ENCODE results near the gene RPS15.
"Not testable (repeated sequence)": the region's sequence is repeated elsewhere in the genome, so short reads cannot be mapped to it uniquely, and the experiment has no call there.

Gene RPS15

DNA sequence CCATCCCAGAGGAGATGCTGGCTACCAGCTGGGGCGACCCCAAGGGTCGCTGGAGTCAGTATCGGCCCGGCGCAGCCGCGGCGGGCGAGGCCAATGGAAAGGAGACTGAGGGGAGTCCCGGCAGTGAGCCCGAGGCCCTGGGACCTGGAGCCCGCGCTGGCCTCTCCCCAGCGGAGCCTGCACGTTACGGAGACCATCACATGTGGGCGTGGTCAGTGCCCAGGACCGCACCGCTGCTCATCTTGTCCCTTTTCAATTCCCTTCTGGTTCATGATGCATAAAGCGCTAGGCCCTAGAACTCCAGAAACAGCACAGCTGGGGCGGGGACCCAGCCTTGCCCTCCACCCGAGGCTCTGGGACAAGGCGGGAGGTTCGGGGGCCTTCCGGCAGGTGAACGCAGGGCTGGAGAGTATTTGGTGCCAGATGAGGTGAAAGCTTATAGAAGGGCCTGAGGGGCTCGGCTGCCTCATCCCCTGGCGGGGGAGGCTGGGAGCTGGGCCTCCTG lies 32.9 kb downstream of the RPS15 start:
- H3K27ac Mint-ChIP-seq = no peak overlapping the region
- peak overlapping the region; percentile 23 for H3K4me3 Mint-ChIP-seq
- no peaks in the 10 kb centered on the region for H3K9me3 Mint-ChIP-seq
- H3K36me3 Mint-ChIP-seq (ENCODE audit: low read depth) = no peaks in the 10 kb centered on the region
- peaks cover 20% of the 10 kb centered on the region for H3K4me1 Mint-ChIP-seq (ENCODE audit: low read depth)
- no peaks in the 10 kb centered on the region for H3K27me3 Mint-ChIP-seq

DNA sequence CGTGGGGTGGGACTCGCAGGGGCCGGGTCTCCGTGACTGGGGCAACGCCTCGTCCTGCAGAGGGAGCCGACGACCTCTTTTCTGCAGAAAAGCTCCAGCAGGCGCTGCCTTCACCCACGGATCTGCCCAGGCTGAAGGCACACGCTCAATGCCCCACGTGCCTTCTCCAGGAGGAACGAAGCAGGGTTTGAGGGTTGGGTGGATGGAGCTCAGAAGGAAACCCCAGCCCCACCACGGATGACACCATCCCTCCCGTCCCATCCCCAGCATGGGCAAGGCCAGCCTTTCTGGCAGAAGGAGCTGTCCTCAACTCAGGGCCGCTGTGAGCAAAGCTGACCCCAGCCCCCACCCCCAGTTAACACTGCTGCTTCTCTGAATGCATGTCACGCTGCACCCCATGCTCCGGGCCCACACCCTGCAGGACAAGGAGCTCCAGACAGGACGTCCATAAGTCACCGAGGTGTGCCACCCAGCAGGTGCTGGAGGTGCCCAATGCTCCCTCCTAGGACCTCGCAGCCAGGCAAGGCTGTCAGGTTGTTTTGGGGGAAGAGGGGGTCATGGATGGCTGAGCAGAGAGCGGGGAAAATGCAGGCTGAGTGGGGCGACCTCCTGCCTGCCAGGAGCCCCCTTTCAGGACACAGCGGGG lies 33.4 kb downstream of the RPS15 start:
- peaks cover 19% of the 10 kb centered on the region for H3K4me1 Mint-ChIP-seq (ENCODE audit: low read depth)
- no peak overlapping the region for H3K4me3 Mint-ChIP-seq
- H3K36me3 Mint-ChIP-seq (ENCODE audit: low read depth) = no peaks in the 10 kb centered on the region
- no peaks in the 10 kb centered on the region for H3K9me3 Mint-ChIP-seq
- H3K27me3 Mint-ChIP-seq = no peaks in the 10 kb centered on the region
- H3K27ac Mint-ChIP-seq = no peak overlapping the region

DNA sequence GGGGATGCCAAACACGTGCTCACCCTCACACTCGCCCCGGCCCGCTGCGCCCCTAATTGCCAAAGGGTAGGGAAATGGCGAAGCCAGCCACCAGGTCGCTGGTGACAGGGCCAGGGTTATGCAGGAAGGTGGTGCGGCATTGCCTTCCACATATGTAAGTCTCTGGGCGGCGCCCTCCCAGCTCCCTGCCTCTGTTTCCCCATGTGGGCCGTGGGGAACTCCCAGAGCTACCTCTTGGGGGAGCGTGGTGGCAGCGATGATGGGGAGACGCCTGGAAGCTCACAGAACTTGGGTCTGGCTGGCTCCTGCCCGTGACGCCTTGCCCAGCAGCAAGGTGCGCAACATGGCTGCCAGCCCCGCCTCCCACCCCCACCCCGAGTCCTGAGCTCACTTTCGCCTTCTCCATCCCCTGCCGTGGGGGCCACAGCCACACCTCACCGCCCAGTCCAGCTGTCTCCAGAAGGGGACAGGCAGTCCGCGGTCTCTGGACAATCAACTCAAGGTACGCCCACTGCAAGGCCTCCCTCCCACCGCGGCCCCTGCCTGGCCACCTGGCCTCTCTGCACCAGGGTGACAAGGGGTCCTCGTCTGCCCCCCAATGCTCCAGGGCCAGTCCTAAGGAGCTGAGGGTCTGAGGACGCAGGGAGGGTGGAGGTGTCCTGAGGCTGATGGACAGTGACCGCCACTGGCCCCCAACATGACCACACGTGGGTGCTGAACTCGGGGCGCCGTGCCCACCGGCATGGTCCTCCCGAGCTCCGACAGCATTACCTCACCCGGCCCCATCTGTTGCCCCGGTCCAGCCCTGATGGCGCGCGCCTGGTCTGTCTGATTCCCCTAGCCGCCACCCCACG lies 34.3 kb downstream of the RPS15 start:
- H3K4me3 Mint-ChIP-seq = no peak overlapping the region

DNA sequence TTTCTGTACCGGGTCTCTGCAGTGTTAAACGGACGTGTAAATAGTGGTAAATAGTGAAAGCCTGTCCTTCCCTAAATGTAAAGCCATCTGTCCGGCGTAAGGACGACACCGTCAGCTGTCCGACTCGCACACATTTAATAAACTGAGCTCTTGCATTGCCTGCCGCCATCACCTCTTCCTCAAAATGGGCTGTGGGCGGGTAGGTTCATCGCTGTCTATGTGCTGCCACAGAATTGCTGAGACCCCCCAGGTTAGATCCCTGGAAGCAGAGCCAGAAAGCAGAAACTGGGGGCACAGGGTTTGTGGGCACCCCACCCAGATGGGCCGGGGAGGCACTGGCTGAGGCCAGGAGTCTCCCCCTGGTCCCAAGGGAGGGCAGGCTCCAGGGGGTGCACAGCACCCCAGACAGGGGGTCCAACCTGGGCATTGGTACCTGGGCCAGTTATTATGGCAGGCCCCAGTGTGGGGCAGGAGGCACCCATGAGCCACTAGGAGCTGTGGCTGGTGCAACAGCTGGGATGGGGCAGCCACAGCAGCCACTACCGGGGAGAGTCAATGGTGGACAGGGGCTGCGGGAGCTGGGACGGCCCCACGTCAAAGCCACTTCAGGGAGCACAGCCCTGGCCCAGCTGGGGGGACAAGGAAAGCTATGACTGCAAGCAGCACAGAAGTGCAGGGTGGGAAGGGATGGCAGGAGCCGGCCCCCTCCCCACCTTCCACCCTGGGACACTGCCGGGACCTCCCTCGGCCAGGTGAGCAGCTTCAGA lies 35.1 kb downstream of the RPS15 start:
- no peak overlapping the region for H3K4me3 Mint-ChIP-seq
- H3K9me3 Mint-ChIP-seq = no peaks in the 10 kb centered on the region
- H3K27me3 Mint-ChIP-seq = no peaks in the 10 kb centered on the region
- H3K4me1 Mint-ChIP-seq (ENCODE audit: low read depth) = peaks cover 28% of the 10 kb centered on the region
- H3K27ac Mint-ChIP-seq = no peak overlapping the region
- peaks cover 6% of the 10 kb centered on the region for H3K36me3 Mint-ChIP-seq (ENCODE audit: low read depth)

More for the DNA sequence above, 34.3 kb downstream of the RPS15 start:
- H3K27me3 Mint-ChIP-seq = no peaks in the 10 kb centered on the region
- H3K4me1 Mint-ChIP-seq (ENCODE audit: low read depth) = peaks cover 23% of the 10 kb centered on the region
- no peak overlapping the region for H3K27ac Mint-ChIP-seq
- H3K9me3 Mint-ChIP-seq = no peaks in the 10 kb centered on the region
- peaks cover 4% of the 10 kb centered on the region for H3K36me3 Mint-ChIP-seq (ENCODE audit: low read depth)

DNA sequence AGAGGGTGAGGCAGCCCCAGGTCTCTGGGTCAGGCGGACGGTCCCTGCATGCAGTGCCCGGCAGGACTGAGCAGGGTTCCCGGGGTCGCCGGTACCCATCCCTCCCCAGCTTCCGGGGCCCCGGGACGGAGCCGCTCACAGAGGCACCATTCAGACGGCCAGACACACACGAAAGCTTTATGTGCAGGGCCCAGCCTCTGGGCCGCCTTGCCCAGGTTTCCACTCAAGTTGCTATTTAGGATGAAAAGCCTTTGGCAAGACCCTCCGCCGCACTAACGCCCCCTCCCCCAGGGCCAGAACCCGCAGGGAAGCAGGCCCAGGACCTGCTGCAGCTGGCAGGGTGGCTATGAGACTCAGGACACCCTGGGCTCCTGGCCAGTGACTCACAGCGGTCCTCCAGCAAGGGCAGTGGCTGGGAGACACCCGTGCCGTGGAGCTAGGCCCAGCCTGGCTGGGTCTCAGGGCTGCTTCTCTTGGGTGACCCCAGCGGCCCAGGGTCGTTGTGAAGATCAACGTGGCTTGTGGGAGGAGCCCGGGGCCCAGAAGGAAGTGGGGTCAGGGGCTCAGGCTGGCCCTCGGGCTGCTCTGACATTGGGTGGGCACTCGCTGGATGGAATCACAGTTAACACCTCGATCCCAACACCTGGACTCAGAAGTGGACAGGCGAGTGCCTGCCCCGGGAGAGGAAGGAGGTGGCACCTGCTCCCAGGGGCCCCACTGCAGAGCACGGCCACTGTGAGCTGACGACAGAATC lies 36.0 kb downstream of the RPS15 start:
- Mint-ChIP-seq H3K27me3 (no peaks in the 10 kb centered on the region), H3K27ac (no peak overlapping the region), H3K36me3 (ENCODE audit: low read depth) (peaks cover 6% of the 10 kb centered on the region), H3K4me3 (no peak overlapping the region), H3K4me1 (ENCODE audit: low read depth) (peaks cover 32% of the 10 kb centered on the region), H3K9me3 (no peaks in the 10 kb centered on the region)

DNA sequence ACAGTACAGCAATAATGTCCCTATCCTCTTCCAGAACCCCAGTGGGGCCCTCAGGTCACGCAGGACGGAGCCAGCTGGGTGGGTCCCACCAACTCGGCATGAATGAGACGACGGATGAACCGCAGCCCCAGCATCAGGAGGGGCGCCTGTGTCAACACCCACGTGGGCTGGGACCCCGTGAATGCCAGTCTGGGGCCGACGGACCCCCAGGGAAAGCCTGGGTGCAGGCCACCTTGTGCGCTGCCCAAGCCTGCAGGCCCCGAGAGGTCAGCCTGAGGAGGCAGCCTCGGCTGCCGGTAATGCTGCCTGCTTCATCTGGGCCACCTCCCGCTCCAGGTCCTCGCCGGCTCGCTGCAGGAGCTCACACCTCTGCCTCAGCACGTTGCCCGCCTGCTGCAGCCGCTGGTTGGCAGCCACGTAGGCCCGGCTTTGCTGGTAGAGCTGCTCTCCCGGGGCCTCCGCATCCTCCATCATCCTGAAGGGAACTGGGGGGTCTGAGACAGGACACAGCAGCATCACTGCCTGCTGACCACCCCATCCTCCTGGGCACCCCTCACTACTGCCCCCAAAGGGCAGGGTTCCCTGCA lies 36.7 kb downstream of the RPS15 start:
- no peaks in the 10 kb centered on the region for H3K9me3 Mint-ChIP-seq
- H3K4me1 Mint-ChIP-seq (ENCODE audit: low read depth) = peaks cover 36% of the 10 kb centered on the region
- H3K36me3 Mint-ChIP-seq (ENCODE audit: low read depth) = peaks cover 6% of the 10 kb centered on the region
- no peaks in the 10 kb centered on the region for H3K27me3 Mint-ChIP-seq
- H3K4me3 Mint-ChIP-seq = no peak overlapping the region
- no peak overlapping the region for H3K27ac Mint-ChIP-seq

DNA sequence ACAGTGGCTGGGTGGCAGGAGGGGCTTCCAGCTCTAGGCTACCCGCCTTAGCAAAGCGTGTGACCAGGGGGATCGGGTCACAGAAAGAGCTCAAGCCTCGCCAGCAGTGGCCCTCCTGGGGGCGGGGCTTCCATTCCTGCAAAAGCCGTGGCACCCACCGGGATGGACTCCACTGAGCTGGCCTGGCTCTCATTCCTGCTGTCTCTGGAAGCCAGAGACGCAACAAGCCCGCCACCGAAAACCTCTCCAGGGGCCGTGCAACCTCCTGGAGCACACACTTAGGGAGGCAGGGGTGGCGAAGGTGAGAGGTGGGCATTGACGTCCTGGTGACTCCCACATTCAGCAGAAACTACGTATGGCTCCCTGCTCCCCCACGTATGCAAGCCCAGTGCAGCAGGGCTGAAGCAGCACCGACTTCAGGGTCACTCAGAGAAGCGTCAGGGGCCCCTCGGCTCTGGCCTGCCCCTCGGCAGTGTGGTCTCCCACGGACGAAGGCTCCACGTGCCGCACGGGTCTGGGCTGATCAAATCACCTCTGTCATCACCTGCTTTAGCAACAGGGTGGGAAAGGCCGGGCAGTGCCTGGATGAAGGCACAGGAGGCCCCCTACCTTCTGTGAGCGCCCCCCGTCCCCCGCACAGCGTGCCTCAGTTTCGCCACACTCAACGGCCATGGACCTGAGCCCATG lies 37.7 kb downstream of the RPS15 start:
- H3K27ac Mint-ChIP-seq = no peak overlapping the region
- peaks cover 33% of the 10 kb centered on the region for H3K4me1 Mint-ChIP-seq (ENCODE audit: low read depth)
- no peaks in the 10 kb centered on the region for H3K9me3 Mint-ChIP-seq
- peaks cover 6% of the 10 kb centered on the region for H3K36me3 Mint-ChIP-seq (ENCODE audit: low read depth)
- H3K4me3 Mint-ChIP-seq = no peak overlapping the region
- no peaks in the 10 kb centered on the region for H3K27me3 Mint-ChIP-seq

DNA sequence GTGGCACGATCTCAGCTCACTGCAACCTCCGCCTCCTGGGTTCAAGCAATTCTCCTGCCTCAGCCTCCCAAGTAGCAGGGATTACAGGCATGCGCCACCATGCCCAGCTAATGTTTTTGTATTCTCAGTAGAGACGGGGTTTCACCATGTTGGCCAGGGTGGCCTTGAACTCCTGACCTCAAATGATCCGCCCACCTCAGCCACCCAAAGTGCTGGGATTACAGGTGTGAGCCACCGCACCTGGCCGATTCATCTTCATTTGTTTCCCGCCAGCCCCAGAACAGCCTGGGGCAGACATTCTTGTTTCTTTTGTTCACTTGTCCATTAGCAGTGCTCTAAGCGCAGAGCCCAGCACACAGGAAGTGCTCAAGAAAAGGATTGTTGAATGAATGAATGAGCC lies 38.9 kb downstream of the RPS15 start:
- not testable (repeated sequence) for H3K36me3 Mint-ChIP-seq (ENCODE audit: low read depth); H3K27ac Mint-ChIP-seq; H3K27me3 Mint-ChIP-seq; H3K9me3 Mint-ChIP-seq
- Mint-ChIP-seq H3K4me1 (ENCODE audit: low read depth) (peaks cover 26% of the 10 kb centered on the region), H3K4me3 (peak overlapping the region; percentile 92)

DNA sequence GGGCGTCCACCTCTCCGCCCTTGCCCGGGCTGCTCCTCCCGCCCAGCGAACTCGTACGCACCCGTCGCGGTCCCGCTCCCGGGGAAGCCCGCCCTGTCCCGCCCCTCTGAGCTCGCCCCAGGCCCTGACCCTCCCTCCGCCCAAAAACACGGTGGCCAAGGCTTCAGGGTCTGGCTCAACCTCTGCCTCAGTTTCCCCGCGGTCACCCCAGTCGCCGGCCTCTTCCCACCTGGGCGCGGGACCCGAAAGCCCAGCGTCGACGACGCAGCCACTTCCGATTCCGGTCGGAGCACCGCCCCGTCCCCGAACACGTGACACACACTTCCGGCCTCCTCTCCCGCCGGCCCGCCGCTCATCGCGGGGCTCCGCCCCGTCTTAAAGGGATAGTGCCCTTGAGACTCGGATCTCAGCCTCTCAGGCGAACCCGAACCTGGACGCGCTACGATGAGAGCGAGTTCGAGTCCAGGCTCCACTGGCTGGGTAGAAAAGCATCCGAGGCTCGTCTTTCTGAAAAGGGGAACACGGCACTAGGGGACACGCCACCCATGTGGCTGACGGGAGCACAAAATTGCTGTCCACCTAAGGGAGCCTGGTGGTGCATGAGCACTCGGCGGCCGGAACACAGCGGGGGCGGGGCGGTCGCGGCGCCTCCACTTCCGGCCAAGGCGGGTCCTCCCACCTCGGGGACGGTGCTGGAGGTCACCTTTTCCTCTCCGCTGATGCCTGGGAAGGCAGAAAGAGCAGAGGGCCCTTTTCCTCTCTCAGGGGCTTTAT lies 40.9 kb downstream of the RPS15 start, which contains the start of gene C19orf25:
C19orf25 (minus strand) TSS at position 282 of the 774 bp plus-strand sequence. CDS start 312 bp downstream, outside the sequence.
- Mint-ChIP-seq H3K36me3 (ENCODE audit: low read depth) (peaks cover 6% of the 10 kb centered on the region), H3K9me3 (no peaks in the 10 kb centered on the region), H3K4me3 (peak within 1 kb of the TSS; percentile 92), H3K4me1 (ENCODE audit: low read depth) (peaks cover 20% of the 10 kb centered on the region), H3K27me3 (no peaks in the 10 kb centered on the region), H3K27ac (peak within 1 kb of the TSS; percentile 97)

DNA sequence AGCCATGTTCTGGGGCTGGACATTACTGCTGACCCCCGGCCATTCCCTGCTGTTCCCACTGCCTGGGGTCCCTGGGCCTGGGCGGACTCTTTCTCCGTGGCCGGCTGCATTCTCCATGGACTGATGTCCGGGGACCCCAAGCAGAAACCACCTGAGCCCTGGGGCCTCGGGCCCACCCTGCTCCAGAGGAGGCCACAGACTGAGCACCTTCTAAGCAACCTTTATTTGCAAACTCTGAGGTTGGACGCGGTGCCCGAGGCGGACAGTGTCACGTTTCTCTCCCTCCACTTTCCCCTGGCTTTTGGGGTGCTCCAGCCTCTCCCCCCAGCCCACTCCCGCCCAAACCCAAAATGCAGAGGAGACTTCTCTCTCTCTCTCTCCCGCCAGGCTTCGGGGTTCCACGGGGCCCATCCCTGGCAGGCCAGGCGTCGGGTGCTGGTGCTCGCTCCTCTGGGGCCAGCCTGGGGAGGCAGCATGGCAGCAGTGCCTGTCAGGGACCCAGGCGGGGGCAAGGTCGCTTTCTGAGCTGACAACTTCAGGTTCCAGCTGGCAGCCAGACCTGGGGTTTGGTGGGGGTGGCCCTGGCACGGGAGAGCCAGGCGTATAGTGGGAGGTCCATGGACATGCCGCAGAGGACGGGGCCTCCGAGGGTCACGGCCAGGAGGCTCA lies 43.2 kb downstream of the RPS15 start:
- no peaks in the 10 kb centered on the region for H3K9me3 Mint-ChIP-seq
- peaks cover 6% of the 10 kb centered on the region for H3K36me3 Mint-ChIP-seq (ENCODE audit: low read depth)
- peaks cover 20% of the 10 kb centered on the region for H3K4me1 Mint-ChIP-seq (ENCODE audit: low read depth)
- H3K4me3 Mint-ChIP-seq = no peak overlapping the region
- no peaks in the 10 kb centered on the region for H3K27me3 Mint-ChIP-seq
- no peak overlapping the region for H3K27ac Mint-ChIP-seq

DNA sequence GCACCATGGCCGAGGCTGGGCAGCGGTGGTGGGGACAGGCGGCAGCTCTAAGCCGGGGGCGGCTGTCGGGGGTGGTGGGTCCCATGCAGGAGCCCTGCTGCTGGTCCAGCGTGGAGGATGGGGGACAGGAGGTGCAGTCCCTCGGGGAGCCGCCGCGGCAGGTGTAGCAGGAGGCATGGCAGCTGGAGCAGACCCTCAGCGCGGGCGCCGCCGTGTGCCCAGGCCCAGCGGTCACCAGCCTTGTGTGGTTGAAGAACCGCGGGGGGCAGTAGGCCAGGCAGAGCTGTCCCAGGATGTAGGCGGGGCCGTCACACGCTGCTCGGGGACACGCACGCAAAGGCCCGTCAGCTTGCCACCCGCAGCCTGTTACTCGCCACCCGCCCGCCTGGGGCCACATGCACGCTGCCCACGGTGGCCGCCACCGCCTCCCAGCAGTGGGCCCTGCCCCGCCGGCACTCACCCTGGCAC lies 43.7 kb downstream of the RPS15 start:
- peaks cover 19% of the 10 kb centered on the region for H3K4me1 Mint-ChIP-seq (ENCODE audit: low read depth)
- H3K4me3 Mint-ChIP-seq = no peak overlapping the region
- H3K27me3 Mint-ChIP-seq = no peaks in the 10 kb centered on the region
- H3K36me3 Mint-ChIP-seq (ENCODE audit: low read depth) = peaks cover 6% of the 10 kb centered on the region
- no peak overlapping the region for H3K27ac Mint-ChIP-seq
- no peaks in the 10 kb centered on the region for H3K9me3 Mint-ChIP-seq

DNA sequence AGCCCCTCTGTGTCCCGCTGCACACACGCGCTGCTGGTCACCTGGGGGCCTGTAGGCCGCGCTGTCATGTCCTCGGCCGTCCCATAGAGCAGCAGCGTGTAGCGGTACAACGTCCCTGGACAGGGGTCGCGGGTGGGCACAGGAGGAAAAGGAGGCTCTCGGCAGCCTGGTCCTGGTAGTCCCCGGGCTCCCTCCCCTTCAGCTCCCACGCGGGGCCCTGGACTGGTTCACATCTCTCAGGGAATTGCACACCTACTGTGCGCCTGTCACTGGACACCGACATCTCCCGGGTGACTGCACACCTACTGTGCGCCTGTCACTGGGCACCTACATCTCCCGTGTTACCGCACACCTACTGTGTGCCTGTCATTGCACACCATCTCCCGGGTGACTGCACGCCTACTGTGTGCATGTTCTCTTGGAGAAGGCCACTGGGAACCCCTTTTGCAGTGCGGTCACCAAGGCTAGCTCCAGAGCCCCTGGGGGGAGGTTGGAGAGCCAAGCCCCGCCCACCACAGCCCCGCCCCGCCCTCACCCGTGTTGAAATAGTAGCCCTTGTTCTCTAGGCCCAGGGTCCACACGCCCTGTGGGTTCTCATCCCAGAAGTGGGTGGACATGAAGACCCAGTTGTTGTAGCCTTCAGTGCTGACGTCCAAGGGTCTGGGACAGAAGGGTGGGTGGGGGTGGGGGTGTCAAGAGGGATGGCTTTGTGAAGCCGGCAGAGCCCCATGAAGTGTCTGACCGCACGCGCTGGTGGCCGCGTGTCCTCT lies 44.4 kb downstream of the RPS15 start:
- no peak overlapping the region for H3K27ac Mint-ChIP-seq
- H3K36me3 Mint-ChIP-seq (ENCODE audit: low read depth) = peaks cover under 1% of the 10 kb centered on the region
- no peak overlapping the region for H3K4me3 Mint-ChIP-seq
- no peaks in the 10 kb centered on the region for H3K9me3 Mint-ChIP-seq
- no peaks in the 10 kb centered on the region for H3K27me3 Mint-ChIP-seq
- H3K4me1 Mint-ChIP-seq (ENCODE audit: low read depth) = peaks cover 13% of the 10 kb centered on the region

All from stimulated activated naive CD8-positive, alpha-beta T cell treated with anti-CD3 and anti-CD28 coated beads, Interleukin-15, Interleukin-2, amounts not matched to agents 100 ng/mL and 50 ng/mL, for 24 hours (primary cell).